Endodermal cell (in vitro differentiated cells): ENCODE data around the gene KLC4. TPM values are rescaled to one million over a fixed set of nuclear protein-coding genes. Genes with fewer than 3 reads are reported as not detected.

ENCODE experiments used
- DNase-seq: peaks from one replicate; pipeline ENCODE4 v3.0.0-alpha.2; 2017
- H3K27ac ChIP-seq: 2 replicates; pipeline ENCODE4 v1.5.1; 2013; ENCODE audit warnings: mild to moderate bottlenecking, low read depth, low read length, moderate library complexity
- H3K27me3 ChIP-seq: 2 replicates; pipeline ENCODE4 v1.6.1; 2013; ENCODE audit warnings: mild to moderate bottlenecking, low read length, moderate library complexity; ENCODE audit not compliant: insufficient read depth, control insufficient read depth, poor library complexity, severe bottlenecking
- H3K36me3 ChIP-seq: 2 replicates; pipeline ENCODE4 v1.7.0; 2013; ENCODE audit warnings: mild to moderate bottlenecking, low read length, moderate library complexity; ENCODE audit not compliant: control insufficient read depth, insufficient read depth
- H3K4me1 ChIP-seq: one replicate; pipeline ENCODE4 v1.7.0; 2013; ENCODE audit warnings: low read length; ENCODE audit not compliant: control insufficient read depth, insufficient read depth
- H3K4me3 ChIP-seq: 2 replicates; pipeline ENCODE4 v1.5.1; 2013; ENCODE audit warnings: mild to moderate bottlenecking, low read length, moderate library complexity
- H3K9ac ChIP-seq: 2 replicates; pipeline ENCODE4 v1.6.1; 2013; ENCODE audit warnings: mild to moderate bottlenecking, low read length, moderate library complexity; ENCODE audit not compliant: poor library complexity, severe bottlenecking; ENCODE audit errors: extremely low read depth
- H3K9me3 ChIP-seq: 2 replicates; pipeline ENCODE4 v1.6.1; 2013; ENCODE audit warnings: mild to moderate bottlenecking, low read length, moderate library complexity; ENCODE audit not compliant: control insufficient read depth
- H3K27ac Mint-ChIP-seq: 2 replicates; pipeline ENCODE4 v1.8.0; 2020; ENCODE audit warnings: mixed read lengths
- H3K27me3 Mint-ChIP-seq: 2 replicates; pipeline ENCODE4 v1.8.0; 2021; ENCODE audit warnings: mild to moderate bottlenecking, mixed read lengths; ENCODE audit not compliant: insufficient read depth
- H3K36me3 Mint-ChIP-seq: 2 replicates; pipeline ENCODE4 v1.8.0; 2020; ENCODE audit warnings: low read depth, mixed read lengths
- H3K4me1 Mint-ChIP-seq: 2 replicates; pipeline ENCODE4 v1.8.0; 2020; ENCODE audit warnings: mixed read lengths
- H3K4me3 Mint-ChIP-seq: 2 replicates; pipeline ENCODE4 v1.8.0; 2020; ENCODE audit warnings: mild to moderate bottlenecking, moderate library complexity, mixed read lengths
- H3K9me3 Mint-ChIP-seq: 2 replicates; pipeline ENCODE4 v1.8.0; 2020; ENCODE audit warnings: mild to moderate bottlenecking, mixed read lengths
- WGBS, 2 experiments: methylation state at CpG; one replicate each; pipeline versions ENCODE4 v1.1.5 to v1.1.7; 2013; ENCODE audit warnings: missing lambda C conversion rate in 2 of 2, mixed read lengths in 1 of 2; ENCODE audit not compliant: insufficient coverage in 1 of 2, insufficient read length in 1 of 2; 5-methylcytosine and 5-hydroxymethylcytosine counted together
- total RNA-seq, 2 donors: library from RNA; stranded (reverse); fragmentation: NEBNext Ultra II Directional in 1 of 2; extraction: Animal tissue kit (Norgen Biotek cat#: 25700) in 1 of 2; gene quantifications; 2 replicates in 1 of 2; 3 replicates in 1 of 2; pipeline ENCODE4 v1.2.1, GENCODE V29; 2021
- TF ChIP-seq, protein P1 (sequence below): fragments of 200-600 bp; sonication (generic); conservative IDR thresholded peaks from 2 replicates; pipeline ENCODE4 v1.5.0; 2021; ENCODE audit warnings: antibody characterized with exemption, mild to moderate bottlenecking

Gene KLC4
- total RNA-seq, 2 donors from 2014 or later = 36.6 to 38.0 TPM

DNA sequence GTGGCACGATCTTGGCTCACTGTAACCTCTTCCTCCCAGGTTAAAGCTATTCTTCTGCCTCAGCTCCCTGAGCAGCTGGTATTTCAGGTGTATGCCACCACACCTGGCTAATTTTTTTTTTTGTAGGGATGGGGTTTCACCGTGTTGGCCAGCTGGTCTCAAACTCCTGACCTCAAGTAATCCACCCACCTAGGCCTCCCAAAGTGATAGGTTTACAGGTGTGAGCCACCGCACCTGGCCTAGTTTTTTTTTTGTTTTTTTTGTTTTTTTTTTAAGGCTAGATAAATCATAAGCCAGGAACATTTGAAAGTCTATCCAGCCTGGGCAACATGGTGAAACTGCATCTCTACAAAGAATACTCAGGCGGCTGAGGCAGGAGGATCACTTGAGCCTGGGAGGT lies 27.1 kb upstream of the KLC4 start:
- H3K27me3 ChIP-seq = no peaks in the 10 kb centered on the region
- H3K27ac Mint-ChIP-seq = no peak overlapping the region
- H3K4me1 Mint-ChIP-seq = no peaks in the 10 kb centered on the region
- no peaks in the 10 kb centered on the region for H3K9me3 Mint-ChIP-seq
- 87 to 99% methylated on average over 2 to 4 of the region's 4 CpGs for WGBS, 2 experiments
- H3K4me3 Mint-ChIP-seq = no peak overlapping the region
- TF ChIP-seq, protein P1, sequence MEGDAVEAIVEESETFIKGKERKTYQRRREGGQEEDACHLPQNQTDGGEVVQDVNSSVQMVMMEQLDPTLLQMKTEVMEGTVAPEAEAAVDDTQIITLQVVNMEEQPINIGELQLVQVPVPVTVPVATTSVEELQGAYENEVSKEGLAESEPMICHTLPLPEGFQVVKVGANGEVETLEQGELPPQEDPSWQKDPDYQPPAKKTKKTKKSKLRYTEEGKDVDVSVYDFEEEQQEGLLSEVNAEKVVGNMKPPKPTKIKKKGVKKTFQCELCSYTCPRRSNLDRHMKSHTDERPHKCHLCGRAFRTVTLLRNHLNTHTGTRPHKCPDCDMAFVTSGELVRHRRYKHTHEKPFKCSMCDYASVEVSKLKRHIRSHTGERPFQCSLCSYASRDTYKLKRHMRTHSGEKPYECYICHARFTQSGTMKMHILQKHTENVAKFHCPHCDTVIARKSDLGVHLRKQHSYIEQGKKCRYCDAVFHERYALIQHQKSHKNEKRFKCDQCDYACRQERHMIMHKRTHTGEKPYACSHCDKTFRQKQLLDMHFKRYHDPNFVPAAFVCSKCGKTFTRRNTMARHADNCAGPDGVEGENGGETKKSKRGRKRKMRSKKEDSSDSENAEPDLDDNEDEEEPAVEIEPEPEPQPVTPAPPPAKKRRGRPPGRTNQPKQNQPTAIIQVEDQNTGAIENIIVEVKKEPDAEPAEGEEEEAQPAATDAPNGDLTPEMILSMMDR = no peak
- H3K4me3 ChIP-seq = no peak overlapping the region
- H3K27ac ChIP-seq = no peak overlapping the region
- peaks cover 68% of the 10 kb centered on the region for H3K36me3 ChIP-seq
- no peak overlapping the region for H3K9ac ChIP-seq
- no peaks in the 10 kb centered on the region for H3K4me1 ChIP-seq
- peaks cover 84% of the 10 kb centered on the region for H3K36me3 Mint-ChIP-seq
- H3K9me3 ChIP-seq = no peaks in the 10 kb centered on the region
- H3K27me3 Mint-ChIP-seq = no peaks in the 10 kb centered on the region
- no peak for DNase-seq

GRCh38 chr6:43033496-43034189 lies 25.8 kb upstream of the KLC4 start:
- H3K9me3 ChIP-seq = no peaks in the 10 kb centered on the region
- H3K27ac ChIP-seq = no peak overlapping the region
- Mint-ChIP-seq H3K27ac (peak overlapping the region; percentile 15), H3K4me3 (no peak overlapping the region), H3K9me3 (no peaks in the 10 kb centered on the region), H3K36me3 (peaks cover 85% of the 10 kb centered on the region), H3K4me1 (no peaks in the 10 kb centered on the region), H3K27me3 (no peaks in the 10 kb centered on the region)
- TF ChIP-seq, protein P1 = no peak
- H3K9ac ChIP-seq = no peak overlapping the region
- 91 to 100% methylated on average over 1 to 2 of the region's 2 CpGs for WGBS, 2 experiments
- no peaks in the 10 kb centered on the region for H3K27me3 ChIP-seq
- peaks cover 70% of the 10 kb centered on the region for H3K36me3 ChIP-seq
- H3K4me3 ChIP-seq = no peak overlapping the region
- no peak for DNase-seq
- H3K4me1 ChIP-seq = no peaks in the 10 kb centered on the region

DNA sequence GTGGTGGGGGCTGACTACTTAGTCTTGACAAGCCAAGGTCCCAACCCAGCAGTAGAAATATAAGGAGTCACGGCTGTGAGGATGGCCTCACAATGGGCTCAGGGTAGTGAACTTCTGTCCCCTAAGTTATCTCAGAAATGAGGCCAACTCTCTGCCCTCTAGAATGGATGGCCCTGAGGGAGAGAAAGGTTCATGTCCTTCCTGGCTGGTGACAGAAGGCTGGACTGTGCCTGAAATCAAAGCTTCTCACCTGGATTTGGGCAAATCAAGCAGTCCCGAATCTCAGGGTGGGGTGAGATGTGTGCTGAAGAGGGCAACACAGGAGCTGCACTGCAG lies 25.3 kb upstream of the KLC4 start:
- H3K27ac Mint-ChIP-seq = no peak overlapping the region
- peaks cover 84% of the 10 kb centered on the region for H3K36me3 Mint-ChIP-seq
- Histone ChIP-seq H3K9ac (no peak overlapping the region), H3K27ac (no peak overlapping the region), H3K4me3 (no peak overlapping the region), H3K27me3 (no peaks in the 10 kb centered on the region), H3K4me1 (no peaks in the 10 kb centered on the region), H3K36me3 (peaks cover 71% of the 10 kb centered on the region), H3K9me3 (no peaks in the 10 kb centered on the region)
- no peak for DNase-seq
- no peak overlapping the region for H3K4me3 Mint-ChIP-seq
- no peaks in the 10 kb centered on the region for H3K27me3 Mint-ChIP-seq
- WGBS, 2 experiments = 92 to 94% methylated on average over 1 to 2 of the region's 2 CpGs
- no peaks in the 10 kb centered on the region for H3K4me1 Mint-ChIP-seq
- no peaks in the 10 kb centered on the region for H3K9me3 Mint-ChIP-seq
- TF ChIP-seq, protein P1 = no peak
